ENCODE data around the gene PPT2.

- TF ChIP-seq CTCF (IDR thresholded peaks at IDR 0.05) (no peak), EP300 (IDR thresholded peaks at IDR 0.05; ENCODE audit: low read depth) (no peak), POLR2A (IDR thresholded peaks at IDR 0.05) (no peak), POLR2AphosphoS5 (IDR thresholded peaks at IDR 0.05) (no peak)
These were observed 13.3 kb downstream of the PPT2 start for GRCh38 chr6:32167154-32167760.
